H9 (cell line): Measurements from ENCODE around the gene TCN2. TPM values are rescaled to one million over a fixed set of nuclear protein-coding genes. Genes with fewer than 3 reads are reported as not detected.

ENCODE experiments used
- DNase-seq: peaks from one replicate; pipeline ENCODE4 v3.0.0-alpha.2; 2017
- H2AFZ ChIP-seq: one replicate; pipeline ENCODE4 v1.6.1; 2013; ENCODE audit warnings: mild to moderate bottlenecking, low read length, control low read depth, moderate library complexity
- H2AK5ac ChIP-seq: 2 replicates; pipeline ENCODE4 v1.6.1; 2013; ENCODE audit warnings: low read length, control low read depth, mixed read lengths; ENCODE audit not compliant: insufficient read length
- H2BK120ac ChIP-seq: one replicate; pipeline ENCODE4 v1.6.1; 2013; ENCODE audit warnings: low read depth, mild to moderate bottlenecking, low read length, control low read depth, inconsistent platforms; ENCODE audit not compliant: poor library complexity, severe bottlenecking
- H2BK12ac ChIP-seq: 2 replicates; pipeline ENCODE4 v1.6.1; 2013; ENCODE audit warnings: low read length, control low read depth, mixed read lengths, low read depth; ENCODE audit not compliant: insufficient read length
- H2BK15ac ChIP-seq: 2 replicates; pipeline ENCODE4 v1.6.1; 2013; ENCODE audit warnings: low read depth, low read length, control low read depth
- H2BK20ac ChIP-seq: one replicate; pipeline ENCODE4 v1.6.1; 2013; ENCODE audit warnings: low read depth, mild to moderate bottlenecking, low read length, control low read depth, inconsistent platforms; ENCODE audit not compliant: poor library complexity, severe bottlenecking
- H2BK5ac ChIP-seq: 2 replicates; pipeline ENCODE4 v1.6.1; 2013; ENCODE audit warnings: low read length, control low read depth, mixed read lengths; ENCODE audit not compliant: insufficient read length
- H3K14ac ChIP-seq: 2 replicates; pipeline ENCODE4 v1.6.1; 2013; ENCODE audit warnings: low read length, control low read depth; ENCODE audit not compliant: insufficient read depth
- H3K18ac ChIP-seq: 2 replicates; pipeline ENCODE4 v1.6.1; 2013; ENCODE audit warnings: low read depth, mild to moderate bottlenecking, mixed read lengths, low read length, control low read depth; ENCODE audit not compliant: insufficient read length
- H3K23ac ChIP-seq: 2 replicates; pipeline ENCODE4 v1.6.1; 2013; ENCODE audit warnings: low read length, control low read depth, mixed read lengths, low read depth; ENCODE audit not compliant: insufficient read length
- H3K23me2 ChIP-seq: 2 replicates; pipeline ENCODE4 v1.6.1; 2013; ENCODE audit warnings: low read depth, mild to moderate bottlenecking, mixed read lengths, low read length, control low read depth; ENCODE audit not compliant: insufficient read length, poor library complexity, severe bottlenecking
- H3K27ac ChIP-seq: 2 replicates; pipeline ENCODE4 v1.5.1; 2013; ENCODE audit warnings: low read length, control low read depth, mixed read lengths, low read depth; ENCODE audit not compliant: insufficient read length
- H3K27me3 ChIP-seq: 2 replicates; pipeline ENCODE4 v1.6.1; 2013; ENCODE audit warnings: low read length, control low read depth, inconsistent platforms; ENCODE audit not compliant: insufficient read depth
- H3K4ac ChIP-seq: 2 replicates; pipeline ENCODE4 v1.6.1; 2013; ENCODE audit warnings: low read depth, mild to moderate bottlenecking, control low read depth, inconsistent platforms, low read length, moderate library complexity
- H3K4me1 ChIP-seq: 2 replicates; pipeline ENCODE4 v1.6.1; 2013; ENCODE audit warnings: low read length, control low read depth, inconsistent platforms; ENCODE audit not compliant: insufficient read depth
- H3K4me2 ChIP-seq: 2 replicates; pipeline ENCODE4 v1.6.1; 2013; ENCODE audit warnings: low read length, control low read depth, mixed read lengths; ENCODE audit not compliant: insufficient read length, insufficient read depth
- H3K56ac ChIP-seq: 2 replicates; pipeline ENCODE4 v1.6.1; 2013; ENCODE audit warnings: low read depth, mild to moderate bottlenecking, mixed read lengths, low read length, control low read depth; ENCODE audit not compliant: insufficient read length
- H3K79me1 ChIP-seq: 2 replicates; pipeline ENCODE4 v1.6.1; 2013; ENCODE audit warnings: low read depth, mild to moderate bottlenecking, moderate library complexity, low read length, control low read depth, inconsistent platforms; ENCODE audit not compliant: insufficient read depth, poor library complexity, severe bottlenecking
- H3K79me2 ChIP-seq: 2 replicates; pipeline ENCODE4 v1.6.1; 2013; ENCODE audit warnings: low read length, control low read depth, inconsistent platforms; ENCODE audit not compliant: insufficient read depth
- H3K9ac ChIP-seq: 2 replicates; pipeline ENCODE4 v1.6.1; 2013; ENCODE audit warnings: low read length, control low read depth, mixed read lengths; ENCODE audit not compliant: insufficient read length; ENCODE audit errors: extremely low read depth
- H3K9me3 ChIP-seq: one replicate; pipeline ENCODE4 v1.6.1; 2013; ENCODE audit warnings: low read depth, low read length, inconsistent platforms; ENCODE audit not compliant: control insufficient read depth
- H3T11ph ChIP-seq: one replicate; pipeline ENCODE4 v1.6.1; 2013; ENCODE audit warnings: mild to moderate bottlenecking, low read length, control low read depth, inconsistent platforms
- H4K20me1 ChIP-seq: one replicate; pipeline ENCODE4 v1.6.1; 2013; ENCODE audit not compliant: control insufficient read depth, insufficient read length, insufficient read depth
- H4K5ac ChIP-seq: 2 replicates; pipeline ENCODE4 v1.6.1; 2013; ENCODE audit warnings: low read depth, mild to moderate bottlenecking, mixed read lengths, low read length, control low read depth; ENCODE audit not compliant: insufficient read length
- H4K8ac ChIP-seq: replicated peaks from 2 replicates; pipeline ENCODE4 v1.6.1; 2013; ENCODE audit warnings: low read length, control low read depth, mixed read lengths, low read depth; ENCODE audit not compliant: insufficient read length
- H4K91ac ChIP-seq: 2 replicates; pipeline ENCODE4 v1.6.1; 2013; ENCODE audit warnings: low read depth, mild to moderate bottlenecking, moderate library complexity, mixed read lengths, low read length, control low read depth; ENCODE audit not compliant: insufficient read length
- H3K27ac Mint-ChIP-seq, 3 experiments: 2 replicates in 2 of 3; 3 replicates in 1 of 3; pipeline ENCODE4 v1.8.0; 2020 to 2021; ENCODE audit warnings: mixed read lengths in 3 of 3, mild to moderate bottlenecking in 1 of 3, moderate library complexity in 1 of 3
- H3K27me3 Mint-ChIP-seq: 2 replicates; pipeline ENCODE4 v1.8.0; 2021; ENCODE audit warnings: low read depth, mild to moderate bottlenecking, moderate library complexity, mixed read lengths
- H3K36me3 Mint-ChIP-seq, 3 experiments: 2 replicates in 2 of 3; 3 replicates in 1 of 3; pipeline ENCODE4 v1.8.0; 2020 to 2021; ENCODE audit warnings: low read depth in 3 of 3, mixed read lengths in 3 of 3; ENCODE audit not compliant: insufficient read depth in 1 of 3
- H3K4me1 Mint-ChIP-seq, 2 experiments: 2 replicates each; pipeline ENCODE4 v1.8.0; 2020; ENCODE audit warnings: mixed read lengths in 2 of 2
- H3K4me3 Mint-ChIP-seq, 2 experiments: 2 replicates in 1 of 2; 3 replicates in 1 of 2; pipeline ENCODE4 v1.8.0; 2020 to 2021; ENCODE audit warnings: mild to moderate bottlenecking in 2 of 2, mixed read lengths in 2 of 2, moderate library complexity in 1 of 2
- H3K9me3 Mint-ChIP-seq, 2 experiments: 2 replicates in 1 of 2; 3 replicates in 1 of 2; pipeline ENCODE4 v1.8.0; 2020; ENCODE audit warnings: mild to moderate bottlenecking in 2 of 2, mixed read lengths in 2 of 2, moderate library complexity in 1 of 2
- CTCF ChIP-seq: fragments of 200-600 bp; sonication (generic); conservative IDR thresholded peaks from 3 replicates; pipeline ENCODE4 v1.8.0; 2021; ENCODE audit warnings: antibody characterized with exemption, mild to moderate bottlenecking
- WGBS: extraction: QIAGEN DNeasy Blood & Tissue Kit; methylation state at CpG from one replicate; pipeline ENCODE4 v1.1.7; 2013; ENCODE audit warnings: missing lambda C conversion rate, low lambda C conversion rate, mixed read lengths; ENCODE audit not compliant: insufficient read length; ENCODE audit errors: extremely low coverage; 5-methylcytosine and 5-hydroxymethylcytosine counted together
- total RNA-seq: library from RNA; stranded (reverse); gene quantifications from 2 replicates; pipeline ENCODE4 v1.2.1, GENCODE V29; 2021

Gene TCN2
- total RNA-seq, 1 experiment from 2014 or later: 42.2 TPM

- Histone ChIP-seq H3K18ac (no peak overlapping the region), H3K27ac (no peak overlapping the region), H3K23me2 (no peaks in the 10 kb centered on the region), H3K56ac (no peak overlapping the region), H3K23ac (no peak overlapping the region), H3K79me2 (no peaks in the 10 kb centered on the region), H2BK15ac (no peak overlapping the region), H3K79me1 (no peaks in the 10 kb centered on the region), H3K4ac (no peak overlapping the region), H3K4me1 (no peaks in the 10 kb centered on the region; the same call in 1 of the 2 replicates), H3K4me2 (no peak overlapping the region), H4K91ac (no peak overlapping the region), H4K8ac (no peak overlapping the region), H3K9me3 (no peaks in the 10 kb centered on the region), H3K9ac (no peak overlapping the region), H2AFZ (no peak overlapping the region), H2BK20ac (no peak overlapping the region), H2BK120ac (no peak overlapping the region), H2BK12ac (no peak overlapping the region), H4K5ac (no peak overlapping the region), H3K27me3 (no peaks in the 10 kb centered on the region), H2AK5ac (no peak overlapping the region), H3K14ac (no peak overlapping the region), H4K20me1 (no peaks in the 10 kb centered on the region), H3T11ph (no peak overlapping the region), H2BK5ac (no peak overlapping the region)
- H3K36me3 Mint-ChIP-seq: peaks cover 0 to 5% (median 4%) of the 10 kb centered on the region in 3 experiments; a peak in 4 of 7 replicates
- H3K4me1 Mint-ChIP-seq: peaks cover 28 to 29% of the 10 kb centered on the region in 2 experiments
- H3K4me3 Mint-ChIP-seq: no peak overlapping the region
- no peak overlapping the region for H3K27ac Mint-ChIP-seq
- no peaks in the 10 kb centered on the region; the same call in 1 of the 2 replicates for H3K27me3 Mint-ChIP-seq
- DNase-seq: no peak
- no peak for TF ChIP-seq CTCF
- no CpG with 5 or more reads among the region's 3 CpGs for WGBS
- H3K9me3 Mint-ChIP-seq: no peaks in the 10 kb centered on the region
These were observed 40.6 kb downstream of the TCN2 start for GRCh38 chr22:30647536-30647935.
